H9 (cell line): ENCODE results near the gene DELE1. TPM values are rescaled to one million over a fixed set of nuclear protein-coding genes. Genes with fewer than 3 reads are reported as not detected.

Source experiments
- DNase-seq: peaks from one replicate; pipeline ENCODE4 v3.0.0-alpha.2; 2017
- H2AFZ ChIP-seq: one replicate; pipeline ENCODE4 v1.6.1; 2013; ENCODE audit warnings: mild to moderate bottlenecking, low read length, control low read depth, moderate library complexity
- H2AK5ac ChIP-seq: 2 replicates; pipeline ENCODE4 v1.6.1; 2013; ENCODE audit warnings: low read length, control low read depth, mixed read lengths; ENCODE audit not compliant: insufficient read length
- H2BK120ac ChIP-seq: one replicate; pipeline ENCODE4 v1.6.1; 2013; ENCODE audit warnings: low read depth, mild to moderate bottlenecking, low read length, control low read depth, inconsistent platforms; ENCODE audit not compliant: poor library complexity, severe bottlenecking
- H2BK12ac ChIP-seq: 2 replicates; pipeline ENCODE4 v1.6.1; 2013; ENCODE audit warnings: low read length, control low read depth, mixed read lengths, low read depth; ENCODE audit not compliant: insufficient read length
- H2BK15ac ChIP-seq: 2 replicates; pipeline ENCODE4 v1.6.1; 2013; ENCODE audit warnings: low read depth, low read length, control low read depth
- H2BK20ac ChIP-seq: one replicate; pipeline ENCODE4 v1.6.1; 2013; ENCODE audit warnings: low read depth, mild to moderate bottlenecking, low read length, control low read depth, inconsistent platforms; ENCODE audit not compliant: poor library complexity, severe bottlenecking
- H2BK5ac ChIP-seq: 2 replicates; pipeline ENCODE4 v1.6.1; 2013; ENCODE audit warnings: low read length, control low read depth, mixed read lengths; ENCODE audit not compliant: insufficient read length
- H3K14ac ChIP-seq: 2 replicates; pipeline ENCODE4 v1.6.1; 2013; ENCODE audit warnings: low read length, control low read depth; ENCODE audit not compliant: insufficient read depth
- H3K18ac ChIP-seq: 2 replicates; pipeline ENCODE4 v1.6.1; 2013; ENCODE audit warnings: low read depth, mild to moderate bottlenecking, mixed read lengths, low read length, control low read depth; ENCODE audit not compliant: insufficient read length
- H3K23ac ChIP-seq: 2 replicates; pipeline ENCODE4 v1.6.1; 2013; ENCODE audit warnings: low read length, control low read depth, mixed read lengths, low read depth; ENCODE audit not compliant: insufficient read length
- H3K23me2 ChIP-seq: 2 replicates; pipeline ENCODE4 v1.6.1; 2013; ENCODE audit warnings: low read depth, mild to moderate bottlenecking, mixed read lengths, low read length, control low read depth; ENCODE audit not compliant: insufficient read length, poor library complexity, severe bottlenecking
- H3K27ac ChIP-seq: 2 replicates; pipeline ENCODE4 v1.5.1; 2013; ENCODE audit warnings: low read length, control low read depth, mixed read lengths, low read depth; ENCODE audit not compliant: insufficient read length
- H3K27me3 ChIP-seq: 2 replicates; pipeline ENCODE4 v1.6.1; 2013; ENCODE audit warnings: low read length, control low read depth, inconsistent platforms; ENCODE audit not compliant: insufficient read depth
- H3K4ac ChIP-seq: 2 replicates; pipeline ENCODE4 v1.6.1; 2013; ENCODE audit warnings: low read depth, mild to moderate bottlenecking, control low read depth, inconsistent platforms, low read length, moderate library complexity
- H3K4me1 ChIP-seq: 2 replicates; pipeline ENCODE4 v1.6.1; 2013; ENCODE audit warnings: low read length, control low read depth, inconsistent platforms; ENCODE audit not compliant: insufficient read depth
- H3K4me2 ChIP-seq: 2 replicates; pipeline ENCODE4 v1.6.1; 2013; ENCODE audit warnings: low read length, control low read depth, mixed read lengths; ENCODE audit not compliant: insufficient read length, insufficient read depth
- H3K56ac ChIP-seq: 2 replicates; pipeline ENCODE4 v1.6.1; 2013; ENCODE audit warnings: low read depth, mild to moderate bottlenecking, mixed read lengths, low read length, control low read depth; ENCODE audit not compliant: insufficient read length
- H3K79me1 ChIP-seq: 2 replicates; pipeline ENCODE4 v1.6.1; 2013; ENCODE audit warnings: low read depth, mild to moderate bottlenecking, moderate library complexity, low read length, control low read depth, inconsistent platforms; ENCODE audit not compliant: insufficient read depth, poor library complexity, severe bottlenecking
- H3K79me2 ChIP-seq: 2 replicates; pipeline ENCODE4 v1.6.1; 2013; ENCODE audit warnings: low read length, control low read depth, inconsistent platforms; ENCODE audit not compliant: insufficient read depth
- H3K9ac ChIP-seq: 2 replicates; pipeline ENCODE4 v1.6.1; 2013; ENCODE audit warnings: low read length, control low read depth, mixed read lengths; ENCODE audit not compliant: insufficient read length; ENCODE audit errors: extremely low read depth
- H3K9me3 ChIP-seq: one replicate; pipeline ENCODE4 v1.6.1; 2013; ENCODE audit warnings: low read depth, low read length, inconsistent platforms; ENCODE audit not compliant: control insufficient read depth
- H3T11ph ChIP-seq: one replicate; pipeline ENCODE4 v1.6.1; 2013; ENCODE audit warnings: mild to moderate bottlenecking, low read length, control low read depth, inconsistent platforms
- H4K20me1 ChIP-seq: one replicate; pipeline ENCODE4 v1.6.1; 2013; ENCODE audit not compliant: control insufficient read depth, insufficient read length, insufficient read depth
- H4K5ac ChIP-seq: 2 replicates; pipeline ENCODE4 v1.6.1; 2013; ENCODE audit warnings: low read depth, mild to moderate bottlenecking, mixed read lengths, low read length, control low read depth; ENCODE audit not compliant: insufficient read length
- H4K8ac ChIP-seq: replicated peaks from 2 replicates; pipeline ENCODE4 v1.6.1; 2013; ENCODE audit warnings: low read length, control low read depth, mixed read lengths, low read depth; ENCODE audit not compliant: insufficient read length
- H4K91ac ChIP-seq: 2 replicates; pipeline ENCODE4 v1.6.1; 2013; ENCODE audit warnings: low read depth, mild to moderate bottlenecking, moderate library complexity, mixed read lengths, low read length, control low read depth; ENCODE audit not compliant: insufficient read length
- H3K27ac Mint-ChIP-seq, 3 experiments: 2 replicates in 2 of 3; 3 replicates in 1 of 3; pipeline ENCODE4 v1.8.0; 2020 to 2021; ENCODE audit warnings: mixed read lengths in 3 of 3, mild to moderate bottlenecking in 1 of 3, moderate library complexity in 1 of 3
- H3K27me3 Mint-ChIP-seq: 2 replicates; pipeline ENCODE4 v1.8.0; 2021; ENCODE audit warnings: low read depth, mild to moderate bottlenecking, moderate library complexity, mixed read lengths
- H3K36me3 Mint-ChIP-seq, 3 experiments: 2 replicates in 2 of 3; 3 replicates in 1 of 3; pipeline ENCODE4 v1.8.0; 2020 to 2021; ENCODE audit warnings: low read depth in 3 of 3, mixed read lengths in 3 of 3; ENCODE audit not compliant: insufficient read depth in 1 of 3
- H3K4me1 Mint-ChIP-seq, 2 experiments: 2 replicates each; pipeline ENCODE4 v1.8.0; 2020; ENCODE audit warnings: mixed read lengths in 2 of 2
- H3K4me3 Mint-ChIP-seq, 2 experiments: 2 replicates in 1 of 2; 3 replicates in 1 of 2; pipeline ENCODE4 v1.8.0; 2020 to 2021; ENCODE audit warnings: mild to moderate bottlenecking in 2 of 2, mixed read lengths in 2 of 2, moderate library complexity in 1 of 2
- H3K9me3 Mint-ChIP-seq, 2 experiments: 2 replicates in 1 of 2; 3 replicates in 1 of 2; pipeline ENCODE4 v1.8.0; 2020; ENCODE audit warnings: mild to moderate bottlenecking in 2 of 2, mixed read lengths in 2 of 2, moderate library complexity in 1 of 2
- WGBS: extraction: QIAGEN DNeasy Blood & Tissue Kit; methylation state at CpG from one replicate; pipeline ENCODE4 v1.1.7; 2013; ENCODE audit warnings: missing lambda C conversion rate, low lambda C conversion rate, mixed read lengths; ENCODE audit not compliant: insufficient read length; ENCODE audit errors: extremely low coverage; 5-methylcytosine and 5-hydroxymethylcytosine counted together
- total RNA-seq: library from RNA; stranded (reverse); gene quantifications from 2 replicates; pipeline ENCODE4 v1.2.1, GENCODE V29; 2021
- TF ChIP-seq, protein P1 (sequence below): fragments of 200-600 bp; sonication (generic); conservative IDR thresholded peaks from 3 replicates; pipeline ENCODE4 v1.8.0; 2021; ENCODE audit warnings: antibody characterized with exemption, mild to moderate bottlenecking

Gene DELE1
- total RNA-seq, 1 experiment from 2014 or later: 75.3 TPM

DNA sequence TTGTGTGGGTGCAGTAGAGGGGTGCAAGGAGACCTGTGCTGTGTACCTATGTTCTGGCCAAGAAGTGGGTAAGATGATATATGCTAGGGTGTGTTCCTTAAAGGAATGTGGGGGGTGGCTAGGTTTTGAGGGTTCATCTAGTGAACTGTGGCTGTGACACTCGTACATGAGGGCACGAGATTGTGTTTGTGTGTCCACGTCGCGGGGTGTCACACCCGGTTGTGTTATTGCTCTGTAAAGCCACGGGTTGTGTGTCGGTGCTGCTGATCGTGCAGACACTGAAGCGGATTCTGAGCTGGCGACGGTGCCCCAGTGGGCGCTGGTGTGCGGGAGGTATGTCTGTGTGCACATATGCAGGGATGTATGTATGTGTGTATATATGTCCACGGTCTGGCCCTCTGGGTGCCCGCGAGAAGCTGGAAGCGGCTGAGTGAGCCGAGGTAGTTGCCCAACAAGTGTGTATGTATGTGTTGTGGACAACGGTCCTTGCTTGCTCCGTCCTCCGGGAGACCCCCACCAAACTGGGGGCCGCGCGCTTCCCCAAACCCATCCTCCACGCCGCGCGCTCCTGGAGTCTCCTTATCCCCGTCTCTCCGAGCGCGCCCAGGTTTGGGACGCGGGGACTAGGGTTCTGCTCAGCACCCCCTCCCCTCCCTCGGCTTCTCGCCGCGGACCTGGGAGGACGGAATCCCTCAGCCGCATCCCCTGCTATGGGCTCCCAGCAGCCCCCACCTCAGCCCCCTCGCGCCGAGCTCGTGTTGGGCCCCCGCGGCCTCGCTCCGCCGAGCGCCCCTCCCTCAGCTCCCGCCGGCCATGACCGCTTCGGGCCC is 46.1 kb upstream of the DELE1 start:
- Histone ChIP-seq H2AK5ac (no peak overlapping the region), H2BK120ac (no peak overlapping the region), H2BK20ac (no peak overlapping the region), H2AFZ (no peak overlapping the region), H2BK15ac (no peak overlapping the region), H3K27me3 (no peaks in the 10 kb centered on the region; the same call in 1 of the 2 replicates), H4K5ac (no peak overlapping the region), H4K8ac (no peak overlapping the region), H3K9ac (peak overlapping the region; percentile 61), H3K4me1 (peaks cover 30% of the 10 kb centered on the region), H3T11ph (no peak overlapping the region), H3K4me2 (peak overlapping the region; percentile 83), H3K23me2 (peaks cover 29% of the 10 kb centered on the region), H2BK12ac (no peak overlapping the region), H3K4ac (no peak overlapping the region), H3K56ac (no peak overlapping the region), H3K27ac (no peak overlapping the region), H3K14ac (peak overlapping the region; percentile 82), H3K79me1 (no peaks in the 10 kb centered on the region), H4K20me1 (no peaks in the 10 kb centered on the region), H2BK5ac (no peak overlapping the region), H3K23ac (no peak overlapping the region), H3K18ac (peak overlapping the region; percentile 34), H3K79me2 (peaks cover 30% of the 10 kb centered on the region), H4K91ac (no peak overlapping the region), H3K9me3 (no peaks in the 10 kb centered on the region)
- no peak for DNase-seq
- TF ChIP-seq, protein P1, sequence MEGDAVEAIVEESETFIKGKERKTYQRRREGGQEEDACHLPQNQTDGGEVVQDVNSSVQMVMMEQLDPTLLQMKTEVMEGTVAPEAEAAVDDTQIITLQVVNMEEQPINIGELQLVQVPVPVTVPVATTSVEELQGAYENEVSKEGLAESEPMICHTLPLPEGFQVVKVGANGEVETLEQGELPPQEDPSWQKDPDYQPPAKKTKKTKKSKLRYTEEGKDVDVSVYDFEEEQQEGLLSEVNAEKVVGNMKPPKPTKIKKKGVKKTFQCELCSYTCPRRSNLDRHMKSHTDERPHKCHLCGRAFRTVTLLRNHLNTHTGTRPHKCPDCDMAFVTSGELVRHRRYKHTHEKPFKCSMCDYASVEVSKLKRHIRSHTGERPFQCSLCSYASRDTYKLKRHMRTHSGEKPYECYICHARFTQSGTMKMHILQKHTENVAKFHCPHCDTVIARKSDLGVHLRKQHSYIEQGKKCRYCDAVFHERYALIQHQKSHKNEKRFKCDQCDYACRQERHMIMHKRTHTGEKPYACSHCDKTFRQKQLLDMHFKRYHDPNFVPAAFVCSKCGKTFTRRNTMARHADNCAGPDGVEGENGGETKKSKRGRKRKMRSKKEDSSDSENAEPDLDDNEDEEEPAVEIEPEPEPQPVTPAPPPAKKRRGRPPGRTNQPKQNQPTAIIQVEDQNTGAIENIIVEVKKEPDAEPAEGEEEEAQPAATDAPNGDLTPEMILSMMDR: no peak
- Mint-ChIP-seq H3K4me1 (peaks cover 73 to 74% of the 10 kb centered on the region in 2 experiments), H3K27ac (peak overlapping the region; percentile 80 to 98 (median 88)), H3K36me3 (peaks cover 6 to 14% (median 7%) of the 10 kb centered on the region in 3 experiments), H3K27me3 (peaks cover 4% of the 10 kb centered on the region), H3K9me3 (no peaks in the 10 kb centered on the region; a peak in 3 of 5 replicates), H3K4me3 (peak overlapping the region; percentile 81 to 97)
- no CpG with 5 or more reads among the region's 55 CpGs for WGBS
